H1 (cell line): ENCODE data around the gene CCDC15. TPM values are rescaled to one million over a fixed set of nuclear protein-coding genes. Genes with fewer than 3 reads are reported as not detected.

Source experiments
- EP300 ChIP-seq, 2 experiments: IDR thresholded peaks; 1 replicate in 1 of 2; 2 replicates in 1 of 2; pipeline ENCODE4 v1.6.1; 2011 to 2012; ENCODE audit warnings: low read depth in 2 of 2, low read length in 2 of 2, mild to moderate bottlenecking in 2 of 2, borderline replicate concordance in 1 of 2, inconsistent platforms in 1 of 2, moderate library complexity in 1 of 2
- RFX5 ChIP-seq: IDR thresholded peaks from 2 replicates; pipeline ENCODE4 v1.6.1; 2011; ENCODE audit warnings: low read depth, low read length, improper control_type of control experiment, borderline replicate concordance
- SP2 ChIP-seq: IDR thresholded peaks from 2 replicates; pipeline ENCODE4 v1.6.1; 2012; ENCODE audit warnings: mild to moderate bottlenecking, low read length, inconsistent platforms
- polyA plus RNA-seq, 7 experiments: library from polyadenylated mRNA; depleted of rRNA in 3 of 7; stranded (reverse) in 5 of 7; unstranded in 2 of 7; fragments of >200 nt in 5 of 7; fragments of 200-250 nt in 2 of 7; gene quantifications; 1 replicate in 5 of 7; 2 replicates in 1 of 7; 4 replicates in 1 of 7; pipeline versions ENCODE4 v1.2.1 to v1.2.3, GENCODE V29; 2011 to 2013; ENCODE audit warnings: missing spikeins in 2 of 7, mixed read lengths in 2 of 7
- total RNA-seq: library from RNA; stranded (reverse); fragmentation: NEBNext Ultra II Directional; extraction: Animal tissue kit (Norgen Biotek cat#: 25700); gene quantifications from 2 replicates; pipeline ENCODE4 v1.2.1, GENCODE V29; 2021

Gene CCDC15
- total and polyA plus RNA-seq, 2 of the 8 experiments (the other 6 are each of a cell fraction or from before 2014, with no cell fraction given) = 1.5 to 3.1 TPM

GRCh38 chr11:124930799-124931198 is 23.2 kb upstream of the CCDC15 start (continued):
- TF ChIP-seq EP300 (IDR thresholded peaks at IDR 0.05; ENCODE audit: borderline replicate concordance in 1 of 2, low read depth in 2 of 2, low read length in 2 of 2) = no peak
- TF ChIP-seq SP2 = no peak
- TF ChIP-seq RFX5 = no peak
